NCI-H2196 treated with DMSO at 0.1 percent for 48 hours (cell line): Measurements from ENCODE around the gene CNPY3.
A peak's percentile ranks its signal among the peaks of the same experiment; 100 is the strongest.
"Not testable (repeated sequence)": the region's sequence is repeated elsewhere in the genome, so short reads cannot be mapped to it uniquely, and the experiment has no call there.

ENCODE experiments used
- DNase-seq: peaks from one replicate; lab custom pipeline; 2025; ENCODE audit not compliant: unreplicated experiment; lab: John Stamatoyannopoulos, UW

The CNPY3 gene

DNA sequence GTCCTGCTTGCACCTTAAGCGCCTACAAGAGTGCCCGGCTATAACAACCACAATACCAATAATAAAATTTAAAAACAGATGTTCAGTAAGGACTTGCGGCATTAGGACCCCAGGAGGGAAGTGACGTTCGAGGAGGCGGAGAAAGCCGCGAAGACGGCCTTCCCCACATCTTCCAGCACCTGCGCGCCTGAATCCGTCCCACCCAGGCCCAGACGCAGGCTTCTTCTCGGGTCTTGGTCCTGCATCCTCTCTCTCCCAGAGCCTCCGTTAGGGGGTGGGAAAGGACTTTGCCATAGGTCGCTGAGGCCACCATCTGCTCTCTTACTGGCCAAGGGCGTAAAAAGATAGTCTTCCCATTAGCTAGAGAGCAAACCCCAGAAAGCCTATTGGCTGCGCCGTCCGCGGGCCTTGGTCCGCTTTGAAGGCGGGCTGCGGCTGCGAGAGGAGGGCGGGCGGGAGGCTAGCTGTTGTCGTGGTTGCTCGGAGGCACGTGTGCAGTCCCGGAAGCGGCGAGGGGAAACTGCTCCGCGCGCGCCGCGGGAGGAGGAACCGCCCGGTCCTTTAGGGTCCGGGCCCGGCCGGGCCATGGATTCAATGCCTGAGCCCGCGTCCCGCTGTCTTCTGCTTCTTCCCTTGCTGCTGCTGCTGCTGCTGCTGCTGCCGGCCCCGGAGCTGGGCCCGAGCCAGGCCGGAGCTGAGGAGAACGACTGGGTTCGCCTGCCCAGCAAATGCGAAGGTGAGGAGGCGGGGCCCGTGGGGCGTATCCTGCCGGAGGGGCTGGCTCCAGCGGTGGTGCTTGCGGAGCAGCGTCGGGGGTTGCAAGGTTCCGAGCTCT lies at the start of gene CNPY3:
CNPY3 (plus strand) TSS at position 495 of the 835 bp plus-strand sequence; CDS start at position 586, 91 bp downstream.
- DNase-seq: peak; percentile 98

DNA sequence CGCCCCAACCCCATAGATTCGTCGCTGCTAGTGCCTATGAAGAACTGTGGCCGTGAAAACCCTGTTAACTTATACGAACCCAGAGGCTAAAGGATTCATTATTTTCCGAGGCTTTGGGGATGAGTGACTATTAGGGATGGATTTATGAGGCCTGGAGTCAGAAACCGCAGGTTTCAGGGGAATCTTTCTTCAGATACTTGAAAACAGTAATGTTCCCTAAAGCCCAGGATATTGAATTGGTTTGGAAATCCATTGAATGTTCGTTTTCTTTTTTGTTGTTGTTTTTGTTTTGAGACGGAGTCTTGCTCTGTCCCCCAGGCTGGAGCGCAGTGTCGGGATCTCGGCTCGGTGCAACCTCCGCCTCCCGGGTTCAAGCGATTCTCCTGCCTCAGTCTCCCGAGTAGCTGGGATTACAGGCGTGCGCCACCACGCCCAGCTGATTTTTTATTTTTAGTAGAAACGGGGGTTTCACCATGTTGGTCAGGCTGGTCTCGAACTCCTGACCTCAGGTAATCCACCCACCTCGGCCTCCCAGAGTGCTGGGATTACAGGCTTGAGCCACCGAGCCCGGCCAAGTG lies 49.0 kb upstream of the CNPY3 start:
- not testable (repeated sequence) for DNase-seq

DNA sequence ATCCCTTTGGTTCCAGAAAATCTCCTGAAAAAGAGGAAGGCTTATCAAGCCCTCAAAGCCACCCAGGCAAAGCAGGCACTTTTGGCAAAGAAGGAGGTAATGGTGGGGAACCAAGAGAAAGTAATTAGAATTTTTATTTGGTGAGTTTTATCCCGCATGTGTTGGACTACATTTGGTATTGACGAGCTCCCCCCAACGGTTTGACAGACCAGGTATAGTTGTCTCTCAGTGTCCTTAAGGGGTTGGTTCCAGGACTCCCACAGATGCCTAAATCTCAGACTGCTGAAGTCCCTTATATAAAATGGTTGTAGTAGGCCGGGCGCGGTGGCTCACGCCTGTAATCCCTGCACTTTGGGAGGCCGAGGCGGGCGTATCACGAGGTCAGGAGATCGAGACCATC lies 48.4 kb upstream of the CNPY3 start:
- DNase-seq: not testable (repeated sequence)

DNA sequence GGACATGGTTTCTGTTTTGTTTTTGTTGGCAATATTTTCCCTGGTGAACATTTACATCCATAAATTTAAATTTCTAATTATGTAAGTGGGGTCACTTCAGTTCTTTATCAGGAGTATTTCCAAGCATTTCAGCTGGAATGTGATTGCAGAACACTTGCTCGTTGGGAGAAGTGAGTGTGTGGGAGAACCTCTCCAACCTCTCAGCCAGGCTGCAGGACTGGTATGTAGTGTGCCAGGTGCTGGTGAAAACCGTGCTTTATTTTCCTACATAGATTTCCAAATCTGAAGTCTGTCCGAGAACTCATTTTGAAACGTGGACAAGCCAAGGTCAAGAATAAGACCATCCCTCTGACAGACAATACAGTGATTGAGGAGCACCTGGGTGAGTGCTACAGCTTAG lies 43.6 kb upstream of the CNPY3 start:
- no peak for DNase-seq

DNA sequence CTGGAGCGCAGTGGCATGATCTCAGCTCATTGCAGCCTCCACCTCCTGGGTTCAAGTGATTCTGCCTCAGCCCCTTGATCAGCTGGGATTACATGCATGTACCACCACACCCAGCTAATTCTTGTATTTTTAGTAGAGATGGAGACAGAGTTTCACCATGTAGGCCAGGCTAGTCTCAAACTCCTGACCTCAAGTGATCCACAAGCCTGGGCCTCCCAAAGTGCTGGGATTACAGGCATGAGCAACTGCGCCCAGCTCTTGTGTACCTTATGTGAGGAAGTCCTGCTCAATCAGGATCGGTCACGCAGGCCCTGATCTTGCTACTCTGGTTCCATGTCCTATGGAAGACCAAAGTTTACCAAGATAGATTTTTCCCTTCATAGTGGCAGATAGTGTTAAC lies 41.1 kb upstream of the CNPY3 start:
- not testable (repeated sequence) for DNase-seq

DNA sequence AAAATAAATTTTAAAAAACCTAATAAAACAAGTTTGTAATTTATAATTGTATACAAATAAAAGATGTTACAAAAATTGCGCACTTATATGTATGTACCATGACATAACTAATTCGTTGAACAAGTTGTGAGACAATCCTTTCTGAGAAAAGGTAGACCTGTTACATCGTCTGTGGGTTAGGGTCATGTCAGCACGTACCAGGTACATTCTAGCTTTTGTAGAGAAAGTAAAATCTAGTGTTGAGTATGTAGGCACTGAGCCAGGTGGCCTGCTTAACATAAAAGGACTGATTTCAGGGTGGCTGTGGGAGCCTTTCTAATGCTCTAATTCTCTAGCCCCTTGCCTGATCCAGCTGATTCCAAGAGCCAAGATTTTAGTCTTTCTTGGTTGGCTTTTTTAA lies 39.5 kb upstream of the CNPY3 start:
- DNase-seq: no peak

DNA sequence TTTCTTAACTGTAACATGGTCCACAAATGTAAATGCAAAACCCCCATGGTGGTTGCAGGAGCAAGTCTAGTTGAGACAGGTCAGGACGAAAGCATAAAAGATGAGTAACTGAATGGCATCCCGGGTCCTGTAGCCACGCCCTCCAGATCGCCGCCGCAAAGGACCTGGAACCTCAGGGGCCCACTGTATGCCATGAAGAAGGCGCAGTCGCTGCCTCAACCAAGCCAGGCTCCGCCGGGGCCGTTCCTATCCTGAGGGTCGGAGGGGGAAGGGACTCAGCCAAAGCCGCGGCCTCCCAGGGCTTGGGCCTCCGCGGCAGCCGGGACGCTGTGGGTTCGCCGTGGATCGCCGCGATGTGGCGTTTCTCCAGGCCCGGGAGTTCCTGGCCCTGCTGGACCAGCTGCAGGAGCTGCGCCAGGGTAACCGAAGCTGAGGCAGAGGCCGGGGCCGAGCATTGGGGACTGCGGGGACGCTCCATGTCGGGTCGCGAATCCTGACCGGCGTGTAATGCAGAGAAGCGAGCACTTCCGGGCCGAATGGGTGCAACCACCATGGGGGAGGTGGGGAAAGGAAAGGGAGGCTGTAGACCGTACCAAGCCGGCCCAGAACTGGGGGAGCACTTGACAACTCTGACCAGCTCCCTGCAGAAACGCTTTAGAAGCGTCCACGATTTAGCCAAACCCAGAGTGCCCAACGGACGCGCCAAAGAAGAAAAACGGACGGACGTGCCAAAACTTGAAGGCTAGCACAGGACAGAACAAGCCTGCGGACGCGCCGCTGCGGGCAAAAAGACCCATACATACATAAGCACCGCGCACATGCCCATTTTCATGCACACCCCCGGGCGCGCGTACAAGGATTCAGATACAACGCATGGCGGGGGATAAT lies 38.7 kb upstream of the CNPY3 start:
- DNase-seq: peak; percentile 90

DNA sequence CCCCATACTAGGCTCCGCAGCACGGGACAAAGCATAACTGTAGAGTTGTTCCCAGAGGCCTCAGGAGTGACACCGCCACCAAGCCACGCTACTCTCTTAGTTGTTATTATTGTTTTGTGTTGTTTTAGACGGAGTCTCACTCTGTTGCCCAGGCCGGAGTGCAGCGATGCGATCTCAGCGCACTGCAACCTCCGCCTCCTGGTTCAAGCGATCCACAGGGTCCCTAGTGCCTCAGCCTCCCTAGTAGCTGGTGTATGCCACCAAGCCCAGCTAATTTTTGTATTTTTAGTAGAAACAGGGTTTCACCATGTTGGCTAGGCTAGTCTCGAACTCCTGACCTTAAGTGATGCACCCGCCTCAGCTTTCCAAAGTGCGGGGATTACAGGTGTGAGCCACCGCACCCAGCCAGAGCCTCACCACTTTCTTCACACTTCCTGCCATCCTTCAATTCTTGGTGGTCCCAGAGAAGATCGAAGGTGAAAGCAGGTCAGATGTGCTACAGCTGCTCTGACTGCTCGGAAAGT lies 38.0 kb upstream of the CNPY3 start:
- no peak for DNase-seq

DNA sequence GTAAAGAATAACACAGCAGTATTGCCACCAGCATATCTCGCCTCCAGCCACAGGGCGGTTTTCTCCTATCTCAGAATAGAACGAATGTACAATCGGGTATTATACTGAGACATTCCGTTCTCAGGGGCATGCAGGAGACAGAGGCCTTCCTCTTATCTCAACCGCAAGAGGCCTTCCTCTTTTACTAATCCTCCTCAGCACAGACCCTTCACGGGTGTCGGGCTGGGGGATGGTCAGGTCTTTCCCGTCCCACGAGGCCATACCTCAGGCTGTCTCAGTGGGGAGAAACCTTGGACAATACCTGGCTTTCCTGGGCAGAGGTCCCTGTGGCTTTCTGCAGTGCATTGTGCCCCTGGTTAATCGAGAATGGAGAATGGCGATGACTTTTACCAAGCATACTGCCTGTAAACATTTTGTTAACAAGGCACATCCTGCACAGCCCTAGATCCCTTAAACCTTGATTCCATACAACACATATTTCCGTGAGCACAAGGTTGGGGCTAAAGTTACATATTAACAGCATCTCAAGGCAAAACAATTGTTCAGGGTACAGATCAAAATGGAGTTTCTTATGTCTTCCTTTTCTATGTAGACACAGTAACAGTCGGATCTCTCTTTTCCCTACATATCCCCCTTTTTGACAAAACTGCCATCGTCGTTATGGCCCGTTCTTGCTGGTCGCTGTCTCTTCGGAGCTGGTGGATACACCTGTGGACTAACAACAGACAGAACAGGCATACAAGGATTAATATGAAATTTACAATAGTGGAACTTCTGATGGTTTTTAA lies 35.0 kb upstream of the CNPY3 start:
- not testable (repeated sequence) for DNase-seq

DNA sequence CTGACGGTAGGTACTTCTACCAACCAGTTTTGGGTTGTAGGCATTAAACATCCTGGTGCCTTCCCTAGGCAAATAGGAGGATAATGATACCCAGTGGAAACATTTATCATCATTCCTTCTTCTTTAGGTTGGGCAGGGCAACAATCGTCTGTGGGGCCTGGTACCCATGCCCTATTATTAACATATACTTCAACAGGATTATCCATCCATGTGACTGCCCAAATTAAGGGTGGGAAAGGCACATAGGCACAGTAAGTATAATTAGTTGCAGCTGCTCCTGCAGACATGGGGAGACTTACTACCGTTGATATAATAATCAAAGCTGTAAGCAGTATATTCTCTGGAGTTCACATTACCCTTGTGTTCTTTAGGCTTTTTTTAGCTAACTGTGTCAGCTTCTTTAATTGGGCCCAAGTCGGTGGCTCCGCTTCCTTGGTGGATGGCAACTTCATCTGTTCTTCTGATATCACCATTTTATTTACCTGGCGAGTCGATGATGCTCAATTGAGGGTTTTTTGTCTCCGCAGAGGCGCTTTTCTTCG lies 33.0 kb upstream of the CNPY3 start:
- DNase-seq: no peak

DNA sequence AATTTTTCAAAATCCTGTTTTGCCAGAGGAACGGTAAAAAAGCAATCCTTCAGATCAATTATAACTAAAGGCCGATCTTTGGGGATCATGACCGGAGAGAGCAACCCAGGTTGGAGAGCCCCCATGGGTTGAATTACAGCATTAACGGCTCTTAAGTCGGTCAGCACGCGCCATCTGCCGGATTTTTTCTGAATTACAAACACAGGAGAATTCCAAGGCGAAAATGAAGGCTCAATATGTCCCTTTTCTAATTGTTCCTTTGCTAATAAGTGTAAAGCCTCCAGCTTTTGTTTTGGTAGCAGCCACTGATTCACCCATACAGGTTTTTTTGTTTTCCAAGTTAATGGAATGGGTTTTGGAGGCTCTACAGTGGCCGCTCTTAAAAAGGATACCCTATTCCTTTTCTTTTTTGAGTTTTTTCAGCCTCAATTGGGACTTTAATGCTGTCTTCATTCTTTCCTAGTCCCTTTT lies 30.4 kb upstream of the CNPY3 start:
- peak; percentile 22 for DNase-seq

DNA sequence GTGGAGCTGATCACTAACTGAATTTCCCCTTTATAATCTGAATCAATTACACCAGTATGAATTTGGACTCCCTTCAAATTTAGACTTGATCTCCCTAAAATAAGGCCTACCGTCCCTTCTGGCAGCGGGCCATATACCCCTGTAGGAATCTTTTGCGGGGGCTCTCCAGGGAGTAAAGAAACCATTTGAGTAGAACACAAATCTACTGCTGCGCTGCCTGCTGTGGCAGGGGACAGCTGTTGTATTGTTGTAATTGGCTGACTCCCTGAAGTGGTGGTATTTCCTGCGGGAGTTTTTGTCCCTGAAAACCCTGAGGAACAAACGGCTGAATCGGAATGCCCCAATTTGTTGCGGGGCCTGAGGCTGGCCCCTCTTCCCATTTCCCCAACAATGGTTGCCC lies 29.4 kb upstream of the CNPY3 start:
- DNase-seq: no peak

DNA sequence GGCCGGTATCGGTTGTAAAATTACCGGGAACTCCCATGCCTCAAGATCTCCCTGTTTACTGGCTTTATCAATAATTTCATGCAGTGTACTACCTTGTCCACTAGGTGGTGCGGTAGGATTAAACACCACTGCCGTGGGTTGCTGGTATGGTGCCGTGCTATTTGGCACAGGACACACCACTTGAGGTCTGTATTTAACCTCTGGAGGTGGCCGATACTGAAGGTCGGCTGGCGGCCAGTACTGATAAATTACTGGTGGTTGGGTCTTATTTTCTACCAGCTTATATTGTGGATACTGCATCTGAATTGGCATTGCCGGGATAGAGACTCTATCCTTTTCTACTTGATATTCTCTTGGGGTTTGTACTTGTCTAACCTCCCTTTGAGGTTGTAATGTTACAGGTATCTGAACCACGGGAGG lies 27.7 kb upstream of the CNPY3 start:
- DNase-seq: peak; percentile 72

DNA sequence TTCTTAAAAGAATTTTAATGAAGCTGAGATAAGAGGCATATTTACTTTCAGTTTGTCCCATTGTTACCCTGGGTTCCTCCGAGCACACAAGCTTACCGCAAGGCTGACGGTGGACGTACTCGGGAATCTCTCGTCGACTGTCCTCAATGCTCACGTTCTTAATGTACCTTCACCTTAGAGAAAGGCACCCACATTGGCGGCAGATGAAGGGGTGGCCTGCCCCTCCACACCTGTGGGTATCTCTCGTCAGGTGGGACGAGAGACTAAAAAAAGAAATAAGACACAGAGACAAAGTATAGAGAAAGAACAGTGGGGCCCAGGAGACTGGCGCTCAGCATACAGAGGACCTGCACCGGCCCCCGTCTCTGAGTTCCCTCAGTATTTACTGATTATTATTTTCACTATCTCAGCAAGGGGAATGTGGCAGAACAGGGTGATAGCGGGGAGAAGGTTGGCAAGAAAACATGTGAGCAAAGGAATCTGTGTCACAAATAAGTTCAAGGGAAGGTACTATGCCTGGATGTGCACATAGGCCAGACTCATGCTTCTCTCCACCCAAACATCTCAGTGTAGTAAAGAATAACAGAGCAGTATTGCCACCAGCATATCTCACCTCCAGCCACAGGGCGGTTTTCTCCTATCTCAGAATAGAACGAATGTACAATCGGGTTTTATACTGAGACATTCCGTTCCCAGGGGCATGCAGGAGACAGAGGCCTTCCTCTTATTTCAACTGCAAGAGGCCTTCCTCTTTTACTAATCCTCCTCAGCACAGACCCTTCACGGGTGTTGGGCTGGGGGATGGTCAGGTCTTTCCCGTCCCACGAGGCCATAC lies 26.6 kb upstream of the CNPY3 start:
- not testable (repeated sequence) for DNase-seq

DNA sequence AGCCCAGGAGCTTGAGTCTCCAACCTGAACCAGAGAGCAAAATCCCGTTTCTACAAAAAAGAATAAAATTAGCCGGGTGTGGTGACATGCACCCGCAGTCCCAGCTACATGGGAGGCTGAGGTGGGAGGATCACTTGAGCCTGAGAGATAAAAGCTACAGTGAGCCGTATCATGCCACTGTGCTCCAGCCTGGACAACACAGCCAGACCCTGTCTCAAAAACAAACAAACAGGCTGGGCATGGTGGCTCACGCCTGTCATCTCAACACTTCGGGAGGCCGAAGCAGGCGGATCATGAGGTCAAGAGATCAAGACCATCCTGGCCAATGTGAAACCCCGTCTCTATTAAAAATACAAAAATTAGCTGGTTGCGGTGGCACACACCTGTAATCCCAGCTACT lies 24.8 kb upstream of the CNPY3 start:
- DNase-seq: no peak

DNA sequence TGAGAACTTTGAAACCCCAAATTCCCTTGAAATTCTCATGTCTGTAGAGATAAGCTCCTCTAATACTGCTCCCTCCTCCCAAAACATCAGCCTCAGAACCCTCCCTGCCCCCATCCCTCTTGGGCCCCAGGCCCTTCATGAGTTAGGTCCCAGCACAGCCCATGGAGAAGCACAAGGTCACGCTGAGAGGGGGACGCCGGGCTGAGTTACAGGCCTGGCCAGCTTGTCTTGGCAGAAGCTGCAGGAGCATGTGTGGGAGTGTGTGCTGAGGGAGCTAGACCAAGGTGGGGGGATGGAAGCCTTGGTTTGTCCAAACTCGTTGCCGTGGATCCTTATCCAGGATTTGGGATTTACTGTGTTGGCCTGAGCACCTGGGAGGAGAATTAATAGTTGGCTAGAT lies 21.9 kb upstream of the CNPY3 start:
- no peak for DNase-seq

DNA sequence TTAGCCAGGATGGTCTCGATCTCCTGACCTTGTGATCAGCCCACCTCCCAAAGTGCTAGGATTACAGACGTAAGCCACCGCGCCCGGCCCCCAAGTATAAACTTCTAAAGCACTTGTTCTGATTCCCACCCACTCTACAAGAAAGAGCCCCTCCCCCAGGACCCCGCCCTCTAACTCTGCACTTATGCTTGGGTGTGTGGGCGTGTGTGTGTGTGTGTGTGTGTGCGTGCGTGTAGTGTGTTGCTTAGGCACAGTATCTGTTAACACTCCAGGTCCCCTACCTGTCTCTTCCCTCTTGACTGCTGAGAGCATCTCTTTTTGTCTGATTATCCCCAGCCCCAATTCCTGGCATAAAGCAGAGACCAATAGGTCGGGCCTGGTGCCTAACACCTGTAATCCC lies 19.4 kb upstream of the CNPY3 start:
- DNase-seq: no peak

DNA sequence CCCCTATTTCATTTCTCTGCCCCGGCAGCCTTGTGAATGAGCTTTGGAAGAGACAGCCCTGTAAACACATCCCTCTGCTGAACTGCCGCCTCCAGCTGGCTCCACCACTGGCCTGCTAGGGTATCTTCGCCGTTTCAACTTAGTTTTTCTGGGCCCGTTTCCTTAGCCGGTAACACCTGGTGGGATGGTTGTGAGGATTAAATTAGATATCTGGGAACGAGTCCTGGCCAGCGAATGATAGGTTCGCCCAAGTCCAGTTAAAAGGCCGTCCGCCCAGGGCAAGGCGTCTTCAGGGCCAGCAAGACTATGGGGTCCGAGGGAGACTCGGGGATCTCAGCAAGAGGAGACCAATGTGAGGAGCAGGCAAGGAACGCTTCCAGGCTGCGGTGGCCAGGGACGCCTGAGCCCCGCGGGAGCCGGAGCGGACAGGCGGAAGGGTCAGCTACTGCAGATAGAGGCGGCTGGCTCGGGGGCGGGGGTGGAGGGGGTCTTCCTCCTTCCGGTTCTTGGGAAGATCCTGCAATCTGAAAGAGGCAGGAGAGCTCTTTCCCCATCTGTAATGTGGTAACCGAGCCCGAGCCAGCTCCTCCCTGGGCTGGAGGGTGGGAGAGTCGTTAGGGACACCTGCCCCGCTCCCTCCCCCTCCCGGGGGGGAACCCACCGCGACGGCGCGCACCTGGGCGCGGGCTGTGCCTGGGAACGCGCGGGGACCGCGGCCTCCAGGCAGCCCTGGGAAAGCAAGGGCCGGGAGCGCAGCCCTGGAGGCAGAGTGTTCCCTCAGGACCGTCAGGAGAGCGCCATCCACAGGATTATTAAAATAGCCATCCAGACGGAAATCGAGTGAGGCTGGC lies 17.9 kb upstream of the CNPY3 start:
- no peak for DNase-seq
